ENCODE measurements around the gene KANK3. TPM values are rescaled to one million over a fixed set of nuclear protein-coding genes. Genes with fewer than 3 reads are reported as not detected.
"Not testable (repeated sequence)": the region's sequence is repeated elsewhere in the genome, so short reads cannot be mapped to it uniquely, and the experiment has no call there.

KANK3 gene
- polyA plus RNA-seq, 10 donors = 5.1 to 14.8 (median 9.6) TPM

GRCh38 chr19:8321067-8321985 lies 21.7 kb downstream of the KANK3 start, which contains the start of the genes NDUFA7 and RPS28:
Gene NDUFA7 (minus strand): TSS chr19:8321375. CDS start chr19:8321358, 17 bp downstream.
Gene RPS28 (plus strand): TSS chr19:8321496. CDS start chr19:8321531, 35 bp downstream.
- peak; percentile 97 to 98 (median 98) for DNase-seq

DNA sequence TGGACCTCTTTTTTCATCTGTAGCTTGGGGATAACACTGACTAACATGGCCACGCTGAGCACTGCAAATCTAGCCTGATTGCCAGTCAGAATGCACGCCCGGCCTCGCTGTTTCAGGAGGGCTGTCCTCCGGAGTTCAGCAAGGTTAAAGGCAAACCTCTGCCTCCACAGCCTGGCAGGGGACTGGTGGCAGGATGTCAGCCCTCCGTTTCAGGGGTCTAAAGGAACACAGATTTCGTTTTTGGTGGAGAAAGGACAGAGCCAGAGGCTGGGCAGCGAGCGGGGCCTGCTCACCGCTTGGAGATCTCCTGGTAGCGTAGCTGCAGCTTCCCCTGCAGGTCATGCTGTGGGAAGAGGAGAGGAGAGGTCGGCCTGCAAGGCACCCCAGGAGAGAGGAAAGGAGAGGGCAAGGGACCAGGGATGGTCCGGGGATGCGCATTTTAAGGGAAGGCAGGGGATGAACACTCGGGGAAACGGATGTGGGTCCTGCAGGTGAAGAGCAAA lies 22.4 kb downstream of the KANK3 start:
- no peak for DNase-seq

- no peak for DNase-seq
These were observed 23.1 kb downstream of the KANK3 start for GRCh38 chr19:8319807-8320520.

DNA sequence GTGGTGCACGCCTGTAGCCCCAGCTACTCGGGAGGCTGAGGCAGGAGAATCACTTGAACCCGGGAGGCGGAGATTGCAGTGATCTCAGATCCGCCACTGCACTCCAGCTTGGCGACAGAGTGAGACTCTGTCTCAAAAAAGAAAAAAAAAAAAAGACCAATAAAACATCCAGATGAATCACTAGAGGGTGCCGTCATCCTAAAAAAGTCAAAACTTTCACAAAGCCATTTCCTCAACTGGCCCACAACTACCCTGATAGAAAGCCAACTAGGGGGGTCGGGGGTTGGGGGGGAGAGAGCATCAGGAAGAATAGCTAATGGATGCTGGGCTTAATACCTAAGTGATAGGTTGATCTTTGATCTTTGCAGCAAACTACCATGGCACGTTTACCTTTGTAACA lies 24.2 kb downstream of the KANK3 start:
- DNase-seq = not testable (repeated sequence)

DNA sequence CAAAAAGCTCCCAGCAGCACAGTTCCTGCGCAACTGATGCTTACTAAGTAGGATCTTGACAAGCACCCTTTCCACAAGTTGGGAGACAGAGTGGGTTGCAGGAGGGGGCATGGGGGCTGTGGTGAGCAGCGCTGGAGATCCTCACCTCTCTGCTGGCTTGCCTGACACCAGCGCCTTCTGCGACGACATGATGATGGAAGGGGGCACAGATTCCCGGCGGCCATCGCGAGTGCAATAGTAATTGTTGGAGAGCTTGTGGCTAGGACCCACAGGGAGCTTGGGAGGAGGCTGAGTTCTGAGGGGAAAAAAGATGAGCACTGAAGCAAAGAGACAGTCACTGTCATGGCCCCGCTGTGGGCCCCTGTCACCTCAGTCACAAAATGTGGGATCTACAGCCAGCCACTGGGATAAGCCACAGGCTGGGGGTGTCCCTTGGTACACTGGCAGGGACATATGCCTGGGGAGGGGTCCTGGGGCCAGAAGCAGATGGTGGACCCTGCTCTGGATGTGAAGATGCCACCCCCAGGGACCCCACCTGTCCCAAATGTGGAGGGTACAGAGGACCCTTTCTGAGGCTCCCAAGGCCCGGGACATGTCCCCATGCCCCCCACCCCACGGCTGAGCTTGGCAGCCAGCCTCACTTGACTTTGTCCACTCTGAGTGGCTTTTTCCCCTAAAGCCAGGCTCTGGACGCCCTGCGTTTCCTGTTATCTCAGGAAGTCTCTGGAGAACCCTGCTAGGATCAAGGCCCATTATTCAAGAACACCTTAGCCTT lies 26.5 kb downstream of the KANK3 start:
- no peak for DNase-seq

DNA sequence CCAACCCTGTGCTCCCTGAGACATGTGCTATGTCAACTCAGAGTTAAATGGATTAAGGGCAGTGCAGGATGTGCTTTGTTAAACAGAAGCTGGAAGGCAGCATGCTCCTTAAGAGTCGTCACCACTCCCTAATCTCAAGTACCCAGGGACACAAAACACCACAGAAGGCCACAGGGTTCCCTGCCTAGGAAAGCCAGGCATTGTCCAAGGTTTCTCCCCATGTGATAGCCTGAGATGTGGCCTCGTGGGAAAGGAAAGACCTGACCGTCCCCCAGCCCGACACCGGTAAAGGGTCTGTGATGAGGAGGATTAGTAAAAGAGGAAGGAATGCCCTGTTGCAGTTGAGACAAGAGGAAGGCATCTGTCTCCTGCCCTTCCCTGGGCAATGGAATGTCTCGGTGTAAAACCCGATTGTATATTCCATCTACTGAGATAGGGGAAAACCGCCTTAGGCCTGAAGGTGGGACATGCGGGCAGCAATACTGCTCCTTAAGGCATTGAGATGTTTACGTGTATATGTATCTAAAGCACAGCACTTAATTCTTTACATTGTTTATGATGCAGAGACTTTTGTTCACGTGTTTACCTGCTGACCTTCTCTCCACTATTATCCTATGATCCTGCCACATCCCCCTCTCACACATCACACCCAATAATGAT lies 28.0 kb downstream of the KANK3 start:
- DNase-seq = not testable (repeated sequence)

DNA sequence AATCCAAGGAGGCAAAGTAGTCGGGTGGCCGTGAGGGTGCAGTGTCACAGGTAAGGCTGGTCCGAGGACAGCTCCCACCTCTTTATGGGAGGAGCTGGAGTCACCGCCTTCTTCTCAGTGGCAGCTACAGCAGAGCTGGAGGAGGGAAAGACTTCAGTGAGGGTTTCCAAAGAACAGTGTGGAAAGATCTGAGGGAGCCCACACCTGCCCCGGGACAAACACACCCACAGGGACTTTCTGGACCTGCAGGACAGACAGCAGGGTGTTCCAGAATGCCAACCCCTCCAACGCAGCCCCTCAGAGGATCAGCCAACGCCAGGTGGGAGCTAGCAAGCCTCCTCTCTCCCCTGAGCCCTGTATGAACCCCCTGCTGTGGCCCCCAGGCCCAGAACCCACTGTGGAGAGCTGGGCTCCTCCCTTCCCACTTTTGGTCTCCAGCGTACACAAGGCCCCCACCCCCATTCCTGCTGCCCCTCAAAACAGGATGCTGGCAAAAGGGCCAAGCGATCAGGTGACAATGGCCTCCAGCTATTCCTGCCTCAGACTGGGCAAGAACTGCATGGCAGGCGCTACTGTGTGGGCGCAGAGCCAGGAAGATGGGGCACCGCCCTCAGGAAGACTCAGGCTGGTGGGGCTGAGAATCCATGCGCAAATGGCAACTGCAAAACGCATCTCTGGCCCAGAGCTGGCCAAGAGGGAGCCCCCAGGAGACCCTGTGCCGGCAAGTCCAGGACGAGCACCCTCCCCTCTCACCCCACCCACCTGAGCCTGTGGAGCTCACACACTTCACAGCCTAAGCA lies 31.4 kb downstream of the KANK3 start:
- no peak for DNase-seq

- no peak for DNase-seq
These were observed 32.6 kb downstream of the KANK3 start for GRCh38 chr19:8310342-8311055.

- no peak for DNase-seq
These were observed 34.2 kb downstream of the KANK3 start for GRCh38 chr19:8308891-8309291.

DNA sequence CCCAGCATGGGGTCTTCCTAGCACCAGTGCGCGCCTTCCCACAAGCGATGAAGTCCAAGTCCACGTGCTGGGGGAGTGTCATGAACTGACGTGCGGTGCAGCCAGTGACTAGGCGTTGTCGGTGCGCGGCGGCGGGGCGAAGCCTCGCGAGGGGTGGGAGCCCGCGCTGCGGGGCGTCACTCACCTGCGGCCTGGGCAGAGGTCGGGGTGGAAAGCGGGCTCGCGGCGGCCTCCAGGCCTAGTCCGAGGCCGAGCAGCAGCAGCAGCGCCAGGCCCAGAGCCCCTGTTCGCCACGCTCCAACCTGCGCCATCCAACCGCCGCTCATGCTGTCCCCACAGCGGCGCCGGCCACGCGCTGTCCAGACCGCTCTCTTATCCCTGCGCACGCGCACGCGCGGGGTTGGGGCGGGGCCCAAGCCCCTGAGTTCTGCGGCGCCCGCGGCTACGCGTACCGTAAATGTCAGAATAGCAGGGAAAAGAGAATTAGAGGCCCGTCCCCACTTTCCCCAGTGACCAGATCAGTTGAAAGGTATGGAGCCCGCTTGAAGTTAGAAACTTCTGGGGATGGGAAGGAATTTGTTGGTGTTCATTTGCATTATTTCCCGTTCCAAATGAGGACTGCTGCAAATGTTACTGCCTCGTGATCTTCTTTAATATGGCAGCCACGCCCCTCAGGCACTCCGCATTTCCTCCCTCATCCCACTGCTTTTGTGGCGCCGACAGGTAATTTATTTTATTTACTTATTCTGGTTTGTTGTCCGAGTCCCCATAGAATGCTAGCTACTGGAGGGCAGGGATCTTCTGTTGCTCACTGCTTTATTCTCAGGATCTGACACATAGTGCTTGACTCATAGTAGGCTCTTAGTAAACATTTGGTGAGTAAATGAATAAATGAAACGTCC lies 34.8 kb downstream of the KANK3 start, which contains the start of gene CD320:
Gene CD320 (minus strand): TSS at position 394 of the 902 bp plus-strand sequence. CDS start 68 bp downstream, at position 326.
- peak; percentile 90 to 97 (median 94) for DNase-seq

GRCh38 chr19:8307400-8307964 lies 35.6 kb downstream of the KANK3 start:
- DNase-seq = no peak

DNA sequence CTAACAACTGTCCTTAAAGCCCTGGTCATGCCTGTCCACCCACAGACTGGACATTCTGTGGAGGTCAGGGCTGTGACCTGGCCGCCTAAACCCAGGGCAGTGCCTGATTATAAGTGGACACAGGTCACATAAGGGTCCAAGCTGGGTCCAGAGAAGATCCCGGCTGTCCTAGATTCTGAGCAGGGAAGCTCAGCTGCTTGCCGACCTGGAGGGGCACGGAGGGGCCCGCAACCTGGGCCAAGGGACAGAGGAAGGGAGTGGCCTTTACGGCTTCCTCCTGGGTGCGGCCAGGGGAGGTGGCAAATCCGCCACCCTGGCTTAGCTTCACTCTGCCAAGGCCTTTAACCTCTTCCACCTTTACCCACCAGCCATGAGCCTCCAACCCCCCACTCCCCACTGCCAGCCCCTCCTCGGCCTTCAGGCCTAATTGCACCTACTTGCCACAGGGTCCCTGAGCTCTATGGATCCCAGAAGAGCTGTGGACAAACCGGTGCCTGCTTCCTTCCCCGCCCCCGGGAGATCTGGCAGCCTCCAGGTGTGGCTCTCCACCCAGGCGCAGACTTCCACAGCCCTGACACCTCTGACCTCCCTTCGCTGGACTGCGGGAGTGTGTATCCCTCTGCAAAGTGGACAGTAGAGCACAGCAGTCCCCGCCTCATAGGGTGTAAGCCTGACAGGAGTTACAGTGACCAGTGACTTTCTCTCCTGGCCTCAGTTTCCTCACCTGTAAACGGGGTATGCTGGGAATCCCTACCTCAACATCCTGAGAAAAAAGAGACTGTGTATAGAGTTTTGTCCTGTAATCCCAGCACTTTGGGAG lies 36.6 kb downstream of the KANK3 start:
- DNase-seq = peak in 1 of 3 donors; percentile 1

- no peak for DNase-seq
These were observed 37.3 kb downstream of the KANK3 start for GRCh38 chr19:8305798-8306197.

GRCh38 chr19:8304841-8305621 lies 38.0 kb downstream of the KANK3 start:
- DNase-seq = no peak

GRCh38 chr19:8302734-8303133 lies 40.3 kb downstream of the KANK3 start:
- no peak for DNase-seq

DNA sequence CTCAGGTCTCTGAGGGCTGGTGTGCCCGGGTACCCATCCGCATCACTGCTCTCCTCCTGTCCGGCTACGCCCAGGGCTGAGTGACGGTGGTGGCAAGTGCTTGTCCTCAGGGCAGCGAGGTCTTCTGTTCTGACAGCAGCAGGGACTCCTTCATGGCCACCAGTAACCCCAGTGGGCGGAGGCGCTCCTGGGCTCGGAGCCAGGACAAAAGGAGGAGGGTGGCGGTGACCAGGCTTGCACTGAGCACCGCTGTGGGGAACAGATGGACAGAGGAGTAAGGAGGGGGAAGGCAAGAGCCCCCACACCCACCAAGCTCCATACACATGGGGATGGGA lies 40.7 kb downstream of the KANK3 start:
- DNase-seq = peak in 1 of 3 donors; percentile 12
